Measurements from ENCODE around the gene ZNF579.

The ZNF579 gene

GRCh38 chr19:55614711-55615542, 34.3 kb upstream of the ZNF579 start:
- no peaks in the 10 kb centered on the region for H3K9me3 ChIP-seq (replicated peaks; ENCODE audit: insufficient read depth, low read length)
- peaks cover 17% of the 10 kb centered on the region; the same call in 1 of the 2 replicates for H3K79me2 ChIP-seq (ENCODE audit: low read length)
- H3K4me3 ChIP-seq (ENCODE audit: low read length) = no peak overlapping the region
- H3K27ac ChIP-seq (ENCODE audit: low read length) = no peak overlapping the region
- no peaks in the 10 kb centered on the region for H4K20me1 ChIP-seq (ENCODE audit: insufficient read depth, low read length)
- H3K27me3 ChIP-seq (replicated peaks; ENCODE audit: insufficient read depth, low read length) = no peaks in the 10 kb centered on the region
- no peaks in the 10 kb centered on the region for H3F3A ChIP-seq (ENCODE audit: insufficient read depth, low read length)
- H3K9me2 ChIP-seq (replicated peaks; ENCODE audit: insufficient read depth, low read length) = no peaks in the 10 kb centered on the region
- no peak overlapping the region for H3K4me2 ChIP-seq (ENCODE audit: low read depth, low read length)
- TF ChIP-seq CTCF (IDR thresholded peaks at IDR 0.05; ENCODE audit: low read length) = no peak
- TF ChIP-seq EZH2phosphoT487 (IDR thresholded peaks at IDR 0.05; ENCODE audit: low read length) = no peak
- no peak for TF ChIP-seq EZH2 (optimal IDR thresholded peaks at IDR 0.05; ENCODE audit: low read depth, low read length)
- no peaks in the 10 kb centered on the region for H3K36me3 ChIP-seq (replicated peaks; ENCODE audit: insufficient read depth, low read length)
- no peak for DNase-seq
- H3K9ac ChIP-seq (ENCODE audit: low read length) = no peak overlapping the region
- no peaks in the 10 kb centered on the region for H3K4me1 ChIP-seq (ENCODE audit: low read length)
- no peak overlapping the region for H2AFZ ChIP-seq (ENCODE audit: low read length)

DNA sequence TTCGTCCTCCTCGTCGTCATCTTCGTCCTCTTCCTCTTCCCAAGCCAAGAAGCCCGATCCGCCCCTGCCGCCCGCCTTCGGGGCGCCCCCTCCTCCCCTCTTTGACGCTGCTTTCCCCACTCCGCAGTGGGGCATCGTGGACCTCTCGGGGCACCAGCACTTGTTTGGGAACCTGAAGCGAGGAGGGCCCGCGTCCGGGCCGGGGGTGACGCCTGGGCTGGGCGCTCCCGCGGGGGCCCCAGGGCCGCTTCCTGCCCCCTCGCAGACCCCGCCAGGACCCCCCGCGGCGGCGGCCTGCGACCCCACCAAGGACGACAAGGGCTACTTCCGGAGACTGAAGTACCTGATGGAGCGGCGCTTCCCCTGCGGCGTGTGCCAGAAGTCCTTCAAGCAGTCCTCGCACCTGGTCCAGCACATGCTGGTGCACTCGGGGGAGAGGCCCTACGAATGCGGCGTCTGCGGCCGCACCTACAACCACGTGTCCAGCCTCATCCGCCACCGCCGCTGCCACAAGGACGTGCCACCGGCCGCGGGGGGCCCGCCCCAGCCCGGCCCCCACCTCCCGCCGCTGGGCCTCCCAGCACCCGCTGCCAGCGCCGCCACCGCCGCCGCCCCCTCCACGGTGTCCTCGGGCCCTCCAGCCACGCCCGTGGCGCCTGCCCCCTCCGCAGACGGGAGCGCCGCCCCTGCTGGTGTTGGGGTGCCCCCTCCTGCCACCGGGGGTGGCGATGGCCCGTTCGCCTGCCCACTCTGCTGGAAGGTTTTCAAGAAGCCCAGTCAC, 33.5 kb upstream of the ZNF579 start:
- Histone ChIP-seq H2AFZ (ENCODE audit: low read length) (no peak overlapping the region), H3K4me1 (ENCODE audit: low read length) (no peaks in the 10 kb centered on the region), H3K27me3 (replicated peaks; ENCODE audit: insufficient read depth, low read length) (no peaks in the 10 kb centered on the region), H3K4me3 (ENCODE audit: low read length) (no peak overlapping the region), H3K4me2 (ENCODE audit: low read depth, low read length) (no peak overlapping the region), H3K36me3 (replicated peaks; ENCODE audit: insufficient read depth, low read length) (no peaks in the 10 kb centered on the region), H3K9me3 (replicated peaks; ENCODE audit: insufficient read depth, low read length) (no peaks in the 10 kb centered on the region), H3F3A (ENCODE audit: insufficient read depth, low read length) (no peaks in the 10 kb centered on the region), H3K27ac (ENCODE audit: low read length) (no peak overlapping the region), H3K9ac (ENCODE audit: low read length) (no peak overlapping the region), H4K20me1 (ENCODE audit: insufficient read depth, low read length) (no peaks in the 10 kb centered on the region), H3K79me2 (ENCODE audit: low read length) (peaks cover 23% of the 10 kb centered on the region), H3K9me2 (replicated peaks; ENCODE audit: insufficient read depth, low read length) (no peaks in the 10 kb centered on the region)
- no peak for DNase-seq
- TF ChIP-seq EZH2 (optimal IDR thresholded peaks at IDR 0.05; ENCODE audit: low read depth, low read length) (no peak), EZH2phosphoT487 (IDR thresholded peaks at IDR 0.05; ENCODE audit: low read length) (no peak), CTCF (IDR thresholded peaks at IDR 0.05; ENCODE audit: low read length) (no peak)

GRCh38 chr19:55613396-55613795, 32.7 kb upstream of the ZNF579 start:
- H3K27ac ChIP-seq (ENCODE audit: low read length) = no peak overlapping the region
- H3K4me2 ChIP-seq (ENCODE audit: low read depth, low read length) = no peak overlapping the region
- H3K9me3 ChIP-seq (replicated peaks; ENCODE audit: insufficient read depth, low read length) = no peaks in the 10 kb centered on the region
- no peaks in the 10 kb centered on the region for H3K9me2 ChIP-seq (replicated peaks; ENCODE audit: insufficient read depth, low read length)
- no peak for DNase-seq
- no peaks in the 10 kb centered on the region for H3F3A ChIP-seq (ENCODE audit: insufficient read depth, low read length)
- no peak overlapping the region for H3K9ac ChIP-seq (ENCODE audit: low read length)
- no peak for TF ChIP-seq EZH2 (optimal IDR thresholded peaks at IDR 0.05; ENCODE audit: low read depth, low read length)
- TF ChIP-seq CTCF (IDR thresholded peaks at IDR 0.05; ENCODE audit: low read length) = no peak
- no peak for TF ChIP-seq EZH2phosphoT487 (IDR thresholded peaks at IDR 0.05; ENCODE audit: low read length)
- no peaks in the 10 kb centered on the region for H4K20me1 ChIP-seq (ENCODE audit: insufficient read depth, low read length)
- no peak overlapping the region for H2AFZ ChIP-seq (ENCODE audit: low read length)
- no peaks in the 10 kb centered on the region for H3K27me3 ChIP-seq (replicated peaks; ENCODE audit: insufficient read depth, low read length)
- peaks cover 30% of the 10 kb centered on the region for H3K79me2 ChIP-seq (ENCODE audit: low read length)
- no peaks in the 10 kb centered on the region for H3K36me3 ChIP-seq (replicated peaks; ENCODE audit: insufficient read depth, low read length)
- H3K4me3 ChIP-seq (ENCODE audit: low read length) = no peak overlapping the region
- no peaks in the 10 kb centered on the region for H3K4me1 ChIP-seq (ENCODE audit: low read length)

All from MM.1S (cell line).